ENCODE measurements around the gene CCDC63. TPM values are rescaled to one million over a fixed set of nuclear protein-coding genes. Genes with fewer than 3 reads are reported as not detected.

CCDC63 gene
- total and polyA plus RNA-seq, 2 donors (not counting 3 experiments of a cell fraction or from before 2014, with no cell fraction given), result not detected

DNA sequence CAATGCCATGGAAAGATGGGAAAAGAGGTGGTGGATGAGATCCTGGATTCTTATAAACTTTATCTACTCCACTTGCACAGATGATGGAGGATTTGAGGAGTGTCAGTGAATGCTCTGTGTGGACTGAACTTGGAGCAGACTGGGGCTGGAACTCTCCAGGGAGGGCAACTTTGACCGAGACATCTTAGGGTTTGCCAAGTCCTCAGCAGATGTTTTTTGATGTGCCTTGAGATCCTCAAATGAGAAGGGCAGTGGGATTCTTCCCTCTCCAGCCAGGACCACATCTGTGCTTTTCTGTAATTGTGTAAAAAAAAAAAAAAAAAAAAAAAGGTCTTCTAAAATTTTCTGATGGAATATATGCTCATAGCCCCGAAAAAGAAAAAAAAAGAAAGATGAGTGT lies 96.6 kb downstream of the CCDC63 start:
- dilution Hi-C loops (cut with MboI; ENCODE audit: extremely low pct_ligation_motif_present, low sequenced_read_pairs) (no loop called here), intact Hi-C loops (cut with micrococcal nuclease) (no loop called here)
- no TSS peak for BruUV-seq (replicated peaks)
- Histone ChIP-seq H4K20me1 (replicated peaks; ENCODE audit: control insufficient read depth, extremely low read depth, insufficient read depth, low read length) (no peaks in the 10 kb centered on the region), H3K4me3 (replicated peaks in 1 of 3; ENCODE audit: insufficient read depth in 1 of 3, low read depth in 1 of 3, low read length in 3 of 3) (no peak overlapping the region), H3K9me1 (replicated peaks; ENCODE audit: control insufficient read depth, extremely low read depth, insufficient read depth, low read length) (no peaks in the 10 kb centered on the region), H2AFZ (ENCODE audit: low read depth, low read length) (no peak overlapping the region), H3K27ac (ENCODE audit: insufficient read depth, low read depth, low read length) (no peak overlapping the region), H3K36me3 (ENCODE audit: control insufficient read depth in 2 of 2, extremely low read depth in 1 of 2, insufficient read depth in 2 of 2, low read length in 2 of 2) (no peaks in the 10 kb centered on the region), H3K79me2 (ENCODE audit: control insufficient read depth, insufficient read depth, low read length) (no peaks in the 10 kb centered on the region), H3K27me3 (ENCODE audit: control insufficient read depth in 2 of 2, insufficient read depth in 2 of 2, low read length in 2 of 2) (peaks cover 0 to 1% of the 10 kb centered on the region in 2 experiments), H3K9ac (replicated peaks; ENCODE audit: extremely low read depth, insufficient read depth, low read length) (no peak overlapping the region), H3K9me3 (replicated peaks; ENCODE audit: control insufficient read depth, insufficient read depth, low read length) (no peaks in the 10 kb centered on the region), H3K4me2 (ENCODE audit: insufficient read depth, low read length) (no peak overlapping the region), H3K4me1 (ENCODE audit: control insufficient read depth, extremely low read depth, insufficient read depth, low read length) (no peaks in the 10 kb centered on the region)
- ChIA-PET CTCF (interaction anchor here (1.4 kb wide), 1 partner anchor 13 kb away, joined by 3 read pairs; no protein-coding TSS in a partner anchor), POLR2A (no interaction called here)
- DNase-seq (ENCODE audit: low read depth, low spot score) (no peak), FAIRE-seq (no peak)
- TF ChIP-seq POLR2AphosphoS5 (IDR thresholded peaks at IDR 0.05; ENCODE audit: insufficient read depth, low read depth, low read length) (no peak), JUN (IDR thresholded peaks at IDR 0.05; ENCODE audit: borderline replicate concordance, insufficient read depth, insufficient read length, low read depth) (no peak), POLR2A (IDR thresholded peaks at IDR 0.05; ENCODE audit: low read depth, low read length) (no peak), GATA2 (IDR thresholded peaks at IDR 0.05; ENCODE audit: insufficient read depth, insufficient read length, low read depth, low read length) (no peak), MYC (IDR thresholded peaks at IDR 0.05; ENCODE audit: low read depth, low read length) (no peak), EZH2 (IDR thresholded peaks at IDR 0.05; ENCODE audit: borderline replicate concordance, low read depth, low read length, severe bottlenecking) (no peak), FOS (IDR thresholded peaks at IDR 0.05; ENCODE audit: borderline replicate concordance, insufficient read depth, low read length) (no peak)
- TF ChIP-seq, protein P1, sequence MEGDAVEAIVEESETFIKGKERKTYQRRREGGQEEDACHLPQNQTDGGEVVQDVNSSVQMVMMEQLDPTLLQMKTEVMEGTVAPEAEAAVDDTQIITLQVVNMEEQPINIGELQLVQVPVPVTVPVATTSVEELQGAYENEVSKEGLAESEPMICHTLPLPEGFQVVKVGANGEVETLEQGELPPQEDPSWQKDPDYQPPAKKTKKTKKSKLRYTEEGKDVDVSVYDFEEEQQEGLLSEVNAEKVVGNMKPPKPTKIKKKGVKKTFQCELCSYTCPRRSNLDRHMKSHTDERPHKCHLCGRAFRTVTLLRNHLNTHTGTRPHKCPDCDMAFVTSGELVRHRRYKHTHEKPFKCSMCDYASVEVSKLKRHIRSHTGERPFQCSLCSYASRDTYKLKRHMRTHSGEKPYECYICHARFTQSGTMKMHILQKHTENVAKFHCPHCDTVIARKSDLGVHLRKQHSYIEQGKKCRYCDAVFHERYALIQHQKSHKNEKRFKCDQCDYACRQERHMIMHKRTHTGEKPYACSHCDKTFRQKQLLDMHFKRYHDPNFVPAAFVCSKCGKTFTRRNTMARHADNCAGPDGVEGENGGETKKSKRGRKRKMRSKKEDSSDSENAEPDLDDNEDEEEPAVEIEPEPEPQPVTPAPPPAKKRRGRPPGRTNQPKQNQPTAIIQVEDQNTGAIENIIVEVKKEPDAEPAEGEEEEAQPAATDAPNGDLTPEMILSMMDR (IDR thresholded peaks at IDR 0.05; ENCODE audit: extremely low read depth in 1 of 2, insufficient read depth in 1 of 2, low read depth in 1 of 2, low read length in 2 of 2), result no peak
- TF ChIP-seq, protein P2, sequence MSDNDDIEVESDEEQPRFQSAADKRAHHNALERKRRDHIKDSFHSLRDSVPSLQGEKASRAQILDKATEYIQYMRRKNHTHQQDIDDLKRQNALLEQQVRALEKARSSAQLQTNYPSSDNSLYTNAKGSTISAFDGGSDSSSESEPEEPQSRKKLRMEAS (IDR thresholded peaks at IDR 0.05; ENCODE audit: insufficient read depth, insufficient read length), result no peak

Data from endothelial cell of umbilical vein (primary cell).